ENCODE results near the gene RFPL1.

- TF ChIP-seq CTCF (IDR thresholded peaks at IDR 0.05) (no peak), POLR2A (IDR thresholded peaks at IDR 0.05) (no peak)
Measured at GRCh38 chr22:29393019-29393608, 45.3 kb upstream of the RFPL1 start.
